Right renal pelvis (tissue), 4 donors: ENCODE data around the gene GSTT4. TPM values are rescaled to one million over a fixed set of nuclear protein-coding genes. Genes with fewer than 3 reads are reported as not detected.
"Not testable (repeated sequence)": the region's sequence is repeated elsewhere in the genome, so short reads cannot be mapped to it uniquely, and the experiment has no call there.

ENCODE experiments used
- DNase-seq, 4 donors: peaks; one replicate each; pipeline ENCODE4 v3.0.0-alpha.2; 2013; ENCODE audit warnings: low read depth in 4 of 4, low spot score in 3 of 4, missing footprints in 1 of 4
- polyA plus RNA-seq, 4 donors: library from polyadenylated mRNA; unstranded; fragments of 120-200 nt; gene quantifications; one replicate each; pipeline ENCODE4 v1.2.1, GENCODE V29; 2013; ENCODE audit not compliant: insufficient read length in 4 of 4

GSTT4 gene
- polyA plus RNA-seq, 4 donors: 0.04 TPM; not detected in 3

DNA sequence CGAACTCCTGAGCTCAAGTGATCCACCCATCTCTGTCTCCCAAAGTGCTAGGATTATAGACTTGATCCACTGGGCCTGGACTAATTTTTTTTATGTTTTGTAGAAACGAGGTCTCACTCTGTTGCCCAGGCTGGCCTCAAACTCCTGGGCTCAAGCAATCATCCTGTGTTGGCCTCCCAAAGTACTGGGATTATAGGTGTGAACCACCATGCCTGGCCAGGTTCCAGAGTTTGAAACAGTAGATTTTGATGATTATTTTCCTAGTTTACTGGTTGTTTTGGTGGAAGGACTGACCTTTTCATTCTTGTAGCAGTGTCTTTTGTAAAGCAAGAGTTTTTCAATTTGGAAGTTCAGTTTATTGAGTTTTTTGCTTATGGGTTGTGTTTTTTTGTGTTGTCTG lies 20.8 kb upstream of the GSTT4 start:
- no peak for DNase-seq

DNA sequence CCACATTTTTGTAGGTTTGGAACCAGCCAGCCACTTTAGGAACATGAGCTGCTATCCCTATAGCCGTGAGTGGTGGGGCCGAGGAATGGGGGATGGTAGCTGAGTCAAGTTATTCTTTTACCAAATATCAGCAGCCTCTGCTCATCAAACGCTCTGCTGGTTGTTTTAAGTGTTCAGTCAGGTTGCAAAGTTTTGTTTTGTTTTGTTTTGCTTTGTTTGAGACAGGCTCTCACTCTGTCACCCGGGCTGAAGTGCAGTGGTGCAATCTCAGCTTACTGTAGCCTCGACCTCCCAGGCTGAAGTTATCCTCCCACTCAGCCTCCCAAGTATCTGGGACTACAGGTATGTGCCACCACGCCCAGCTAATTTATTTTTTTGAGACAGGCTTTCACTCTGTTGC lies 20.2 kb upstream of the GSTT4 start:
- DNase-seq: no peak

DNA sequence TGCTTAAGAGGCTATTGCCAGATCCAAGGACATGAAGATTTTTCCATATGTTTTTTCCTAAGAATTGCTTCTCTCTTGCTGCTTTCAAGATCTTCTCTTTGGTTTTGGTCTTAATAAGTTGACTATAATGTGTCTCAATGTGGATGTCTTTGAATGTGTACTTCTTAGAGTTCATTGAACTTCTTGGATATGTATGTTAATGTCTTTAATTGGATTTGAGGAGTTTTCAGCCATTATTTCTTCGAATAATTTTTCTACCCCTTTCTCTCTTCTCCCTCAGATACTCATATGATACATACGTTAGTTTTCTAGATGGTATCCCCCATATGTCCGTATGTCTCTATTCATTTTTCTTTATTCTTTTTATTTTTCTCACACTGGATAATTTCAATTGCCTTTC lies 19.1 kb upstream of the GSTT4 start:
- DNase-seq: no peak

DNA sequence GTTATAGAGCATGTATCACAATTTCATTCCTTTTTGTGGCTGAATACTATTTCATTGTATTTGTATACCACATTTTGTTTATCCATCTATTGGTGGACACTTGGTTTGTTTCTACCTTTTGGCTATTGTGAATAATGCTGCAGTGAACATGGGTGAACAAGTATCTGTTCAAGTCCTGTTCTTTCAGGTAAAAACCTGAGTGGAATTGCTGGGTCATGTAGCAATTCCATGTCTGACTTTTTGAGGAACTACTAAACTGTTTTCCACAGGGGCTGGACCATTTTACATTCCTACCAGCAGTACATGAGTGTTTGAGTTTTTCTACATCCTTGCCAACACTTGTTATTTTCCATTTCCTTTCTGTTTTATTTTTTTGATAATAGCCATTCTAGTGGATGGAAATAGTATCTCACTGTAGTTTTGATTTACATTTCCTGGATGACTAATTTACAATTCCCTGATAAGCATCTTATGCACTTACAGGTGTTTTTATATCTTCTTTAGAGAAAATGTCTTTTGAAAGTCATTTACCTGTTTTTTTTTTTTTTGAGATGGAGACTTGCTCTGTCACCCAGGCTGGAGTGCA lies 18.0 kb upstream of the GSTT4 start:
- DNase-seq: no peak

DNA sequence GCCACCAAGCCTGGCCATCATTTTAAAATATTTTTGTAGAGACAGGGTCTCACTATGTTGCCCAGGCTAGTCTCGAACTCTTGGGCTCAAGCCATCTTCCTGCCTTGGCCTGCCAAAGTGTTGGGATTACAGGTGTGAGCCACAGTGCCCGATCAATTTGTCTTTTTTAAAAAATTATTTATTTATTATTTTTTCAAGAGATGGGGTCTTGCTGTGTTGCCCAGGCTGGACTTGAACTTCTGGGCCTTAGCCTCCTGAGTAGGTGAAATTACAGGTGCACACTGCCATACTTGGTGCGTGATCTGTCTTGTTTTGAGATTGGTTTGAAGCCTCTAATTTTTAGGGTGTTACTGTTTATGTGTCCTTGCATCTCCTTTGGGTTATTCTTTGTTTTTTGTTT lies 16.1 kb upstream of the GSTT4 start:
- DNase-seq: no peak

DNA sequence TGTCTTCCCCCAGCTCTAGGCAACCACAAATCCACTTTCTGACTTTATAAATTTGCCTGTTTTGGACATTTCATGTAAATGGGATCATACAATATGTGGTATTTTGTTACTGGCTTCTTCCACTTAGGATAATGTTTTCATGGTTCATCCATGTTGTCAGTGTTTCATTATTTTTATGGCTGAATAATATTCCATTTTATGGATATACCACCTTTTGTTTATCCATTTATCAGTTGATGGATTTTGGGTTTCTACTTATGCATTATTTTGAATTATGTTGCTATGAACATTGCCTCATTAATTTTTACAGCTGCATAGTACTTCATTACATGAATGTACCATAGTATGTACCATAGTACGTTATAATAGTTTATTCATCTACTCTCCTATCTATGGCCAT lies 10.9 kb upstream of the GSTT4 start:
- no peak for DNase-seq

DNA sequence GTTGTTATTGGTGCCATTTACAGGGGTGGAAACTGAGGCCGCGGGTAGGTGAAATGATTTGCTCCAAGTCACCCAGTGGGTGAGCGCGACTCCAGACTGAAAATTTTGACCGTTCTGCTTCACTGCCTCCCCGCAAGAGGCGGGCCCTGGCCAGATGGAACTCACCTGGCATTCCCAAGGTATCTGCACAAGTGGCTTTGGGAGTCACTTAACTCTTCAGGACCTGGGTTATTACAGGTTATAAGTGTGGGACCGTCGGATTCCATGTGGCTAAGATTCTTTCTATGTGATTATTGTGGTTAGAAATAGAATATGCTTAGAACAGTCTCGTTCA lies 6.4 kb upstream of the GSTT4 start:
- peak in 1 of 4 donors; percentile 13 for DNase-seq

DNA sequence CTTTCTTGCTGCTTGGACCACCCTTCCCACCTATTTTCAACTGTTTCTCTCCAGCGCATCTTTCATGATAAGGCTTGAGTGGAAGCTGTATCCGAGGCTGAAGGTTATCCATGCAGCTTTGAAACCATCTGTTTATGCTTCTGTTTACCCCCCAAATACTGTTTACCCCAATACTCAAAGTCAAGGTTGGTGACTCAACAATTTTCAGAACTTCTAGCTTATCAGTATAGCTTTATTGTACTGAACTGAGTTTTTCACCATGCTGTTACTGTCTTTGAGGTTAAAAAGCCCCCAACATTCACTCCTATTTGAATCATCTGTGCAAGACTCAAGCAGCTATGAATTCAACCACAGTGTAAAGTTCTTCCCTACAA lies 4.8 kb upstream of the GSTT4 start:
- no peak for DNase-seq

DNA sequence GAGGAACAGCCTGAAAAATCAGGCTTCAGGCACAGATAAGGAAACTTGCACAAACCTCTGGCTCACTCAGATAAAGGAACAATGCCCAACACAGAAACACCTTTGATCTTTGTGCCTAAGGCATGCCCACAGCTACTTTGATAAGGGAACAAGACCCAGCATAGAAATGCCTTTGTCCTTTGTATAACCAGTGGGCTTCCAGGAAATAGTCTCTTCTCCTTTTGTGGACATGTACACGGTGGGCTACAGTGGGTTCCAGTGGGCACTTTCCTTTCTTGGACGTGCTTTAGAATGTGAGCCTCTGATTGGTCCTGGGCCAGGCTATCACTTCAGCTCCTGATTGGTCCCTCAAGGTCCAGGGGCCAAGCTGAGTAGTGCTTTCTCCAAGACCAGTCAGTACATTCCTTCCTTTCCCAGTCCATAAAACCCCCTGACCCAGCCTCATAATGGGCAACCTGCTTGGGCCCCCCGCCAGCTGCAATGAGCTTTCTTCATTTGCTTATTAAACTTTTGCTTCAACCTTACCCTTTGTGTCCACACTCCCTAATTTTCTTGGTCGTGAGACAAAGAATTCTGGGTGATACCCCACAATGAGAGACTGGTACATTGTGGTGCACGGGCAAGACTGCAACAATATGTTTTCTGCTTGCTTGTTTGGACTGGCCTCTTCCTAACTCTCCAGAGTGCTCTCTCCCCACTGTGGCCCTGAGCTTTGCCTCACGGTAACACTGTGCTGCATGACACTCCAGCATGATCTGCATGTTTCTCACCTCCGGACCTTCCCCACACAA lies 4.2 kb upstream of the GSTT4 start:
- no peak for DNase-seq

DNA sequence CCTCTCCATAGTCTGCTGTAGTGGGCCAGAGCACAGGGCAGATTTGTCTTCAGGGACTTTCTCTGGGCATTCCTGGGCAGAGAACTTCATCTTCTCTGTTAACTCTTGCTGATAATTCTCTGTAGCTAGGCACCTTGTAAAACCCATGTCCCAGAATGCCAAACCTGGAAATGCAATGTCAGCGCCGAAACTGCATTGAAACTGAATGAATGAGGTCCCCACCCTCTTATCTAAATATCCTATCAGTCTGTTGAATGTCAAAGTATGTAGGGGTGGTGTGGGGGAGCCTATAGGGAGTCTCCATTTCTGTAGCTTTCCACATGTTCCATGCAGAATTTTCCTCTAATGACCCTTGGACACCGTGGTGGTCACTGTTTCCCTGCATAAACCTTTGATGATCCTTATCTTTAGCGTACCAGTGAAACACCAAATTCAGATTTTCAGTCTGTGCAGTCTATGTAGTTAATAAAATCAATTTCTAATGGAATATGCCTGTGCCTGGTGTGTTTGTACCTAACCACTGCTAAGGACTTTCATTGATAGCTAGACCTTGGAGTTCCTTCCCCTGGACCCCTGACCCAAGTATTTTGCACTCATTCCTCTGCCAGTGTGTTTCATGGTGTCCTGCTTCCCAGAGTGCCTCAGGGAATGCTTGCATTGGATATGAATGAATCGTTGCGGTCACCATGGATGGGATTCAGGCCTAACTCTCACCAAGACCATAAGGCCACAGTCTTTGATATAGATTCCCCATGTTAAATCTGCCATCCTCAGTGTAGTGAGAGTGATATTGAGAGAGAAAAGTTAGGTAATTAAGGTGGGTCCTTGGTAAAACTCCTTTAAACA lies 3.4 kb upstream of the GSTT4 start:
- DNase-seq: no peak

DNA sequence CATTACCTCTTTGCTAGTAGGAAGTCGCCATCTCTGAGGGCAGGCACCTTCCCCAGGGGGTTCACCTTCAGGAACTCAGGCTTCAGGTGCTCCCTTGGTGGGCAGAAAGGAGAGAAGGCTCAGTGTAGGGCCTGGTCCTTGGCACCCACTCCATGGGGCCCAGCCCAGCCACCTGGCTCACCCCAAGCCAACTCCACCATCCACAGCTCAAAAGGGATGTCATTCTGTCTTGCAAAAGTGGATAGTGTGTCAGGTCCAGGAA lies 2.7 kb upstream of the GSTT4 start:
- no peak for DNase-seq

DNA sequence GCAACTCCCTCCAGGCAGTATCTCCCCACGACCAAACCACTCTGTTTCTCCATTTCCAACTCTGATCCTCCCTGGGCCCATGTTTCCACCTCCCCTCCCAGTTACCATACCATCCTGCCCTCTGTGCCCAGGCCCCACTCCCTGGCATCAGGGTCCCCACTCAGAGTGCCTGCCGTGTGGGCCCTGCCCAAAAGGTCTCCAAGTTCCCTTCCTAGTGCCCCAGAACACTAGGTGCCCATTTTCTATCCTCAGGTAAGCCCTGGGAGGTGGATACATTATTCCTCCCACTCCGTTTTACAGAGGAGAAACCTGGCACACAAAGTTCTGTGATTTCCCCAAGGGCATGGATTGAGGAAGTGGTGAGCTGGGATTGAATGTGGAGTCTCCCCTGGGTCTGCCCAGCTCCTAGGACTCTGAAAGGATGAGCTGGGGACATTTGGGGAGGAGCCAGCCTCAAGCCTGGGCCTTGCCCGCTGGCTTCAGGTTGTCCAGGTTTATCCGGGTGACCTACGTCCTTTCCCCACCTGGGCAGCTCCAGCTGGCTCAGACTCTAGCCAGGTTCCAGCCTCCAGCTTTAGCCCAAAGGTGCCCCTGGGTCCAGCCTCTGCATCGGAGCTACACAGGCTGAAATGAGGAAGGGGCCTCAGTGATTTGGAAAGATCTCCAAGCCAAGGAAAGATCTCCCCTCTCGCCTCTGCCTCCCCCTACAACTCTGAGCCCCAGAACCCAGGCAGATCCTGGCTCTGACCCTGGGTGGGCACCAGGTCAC lies 2.2 kb upstream of the GSTT4 start:
- DNase-seq: no peak

DNA sequence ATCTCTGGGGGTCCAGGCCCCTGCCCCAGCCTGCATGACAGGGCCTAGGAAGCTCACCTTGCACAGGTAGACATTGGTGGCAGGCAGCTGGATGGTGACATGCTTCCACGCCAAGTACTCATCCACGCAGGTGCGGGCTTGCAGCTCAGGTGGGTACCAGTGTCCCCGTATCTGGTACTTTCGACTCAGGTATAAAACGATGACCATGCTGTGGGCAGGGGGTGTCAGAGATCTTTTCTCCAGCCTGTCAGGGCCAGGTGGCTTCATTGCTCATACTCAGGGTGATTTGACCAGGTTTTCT lies 1.6 kb upstream of the GSTT4 start:
- DNase-seq: no peak

DNA sequence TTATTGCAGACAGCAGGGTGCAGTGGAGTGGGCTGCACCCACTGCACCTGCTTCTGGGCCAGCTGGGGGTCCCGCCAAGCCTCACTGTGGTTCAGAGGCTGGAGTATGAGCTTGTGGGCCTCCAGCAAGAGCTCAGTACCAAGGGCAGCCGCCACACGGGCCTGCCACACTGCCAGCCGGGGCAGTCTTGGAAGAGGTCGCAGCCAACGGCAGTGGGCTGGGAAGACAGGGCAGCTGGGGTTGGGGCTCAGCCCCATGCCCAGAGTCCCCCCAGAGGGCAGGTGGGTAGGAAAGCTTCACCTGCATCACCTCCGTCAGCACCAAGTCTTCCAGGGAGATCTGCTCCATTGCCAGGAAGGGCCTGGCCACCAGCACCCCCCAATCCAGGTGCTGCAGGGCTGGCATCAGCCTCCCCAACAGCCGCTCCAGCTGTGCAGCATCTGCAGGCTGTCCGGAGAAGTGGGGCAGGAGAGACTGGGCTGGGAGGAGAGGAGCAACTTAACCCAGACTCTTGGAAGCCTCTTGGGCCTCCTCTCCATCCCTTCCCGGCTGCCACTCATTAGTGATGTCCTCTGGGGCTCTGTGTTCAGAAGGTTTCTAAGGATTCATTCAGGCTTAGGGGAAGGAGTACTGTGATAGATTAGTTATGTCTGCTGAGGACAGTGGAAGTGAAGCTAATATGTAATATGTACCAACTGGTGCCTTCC lies 1.1 kb upstream of the GSTT4 start:
- no peak for DNase-seq

DNA sequence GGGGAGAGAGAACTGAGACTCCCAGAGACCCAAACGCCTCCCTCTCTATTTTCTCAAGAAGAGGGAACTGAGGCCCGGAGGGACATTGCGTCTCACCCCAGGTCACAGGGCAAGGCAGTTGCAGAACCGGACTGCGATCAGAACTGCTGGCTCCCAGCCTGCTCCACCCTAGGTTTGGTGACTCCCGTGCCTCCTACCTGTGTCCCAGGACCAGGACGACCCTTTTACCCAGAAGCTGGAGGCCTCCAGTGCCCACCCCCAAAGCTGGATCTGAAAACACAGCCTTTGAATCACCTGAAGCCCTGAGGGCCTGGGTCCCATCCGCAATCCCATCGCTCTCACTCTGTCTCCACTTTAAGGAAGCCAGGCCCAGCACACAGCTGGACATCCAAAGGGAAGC lies 1.4 kb downstream of the GSTT4 start:
- DNase-seq: no peak

DNA sequence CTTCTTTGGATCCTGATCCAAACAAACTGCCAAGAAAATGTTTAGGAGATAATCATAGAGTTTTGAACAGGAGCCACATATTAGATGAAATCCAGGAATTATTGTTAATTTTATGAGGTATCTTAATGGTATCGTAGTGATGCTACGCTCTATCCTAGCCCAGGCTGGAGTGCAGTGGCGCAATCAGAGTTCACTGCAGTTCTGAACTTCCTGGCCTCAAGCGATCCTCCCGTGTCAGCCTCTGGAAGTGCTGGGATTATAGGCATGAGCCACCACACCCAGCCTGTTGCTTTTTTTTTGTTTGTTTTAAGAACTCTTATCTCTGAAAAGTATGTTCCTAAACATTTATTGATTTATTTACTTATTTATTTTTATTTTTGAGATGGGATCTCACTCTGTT lies 2.4 kb downstream of the GSTT4 start:
- no peak for DNase-seq

DNA sequence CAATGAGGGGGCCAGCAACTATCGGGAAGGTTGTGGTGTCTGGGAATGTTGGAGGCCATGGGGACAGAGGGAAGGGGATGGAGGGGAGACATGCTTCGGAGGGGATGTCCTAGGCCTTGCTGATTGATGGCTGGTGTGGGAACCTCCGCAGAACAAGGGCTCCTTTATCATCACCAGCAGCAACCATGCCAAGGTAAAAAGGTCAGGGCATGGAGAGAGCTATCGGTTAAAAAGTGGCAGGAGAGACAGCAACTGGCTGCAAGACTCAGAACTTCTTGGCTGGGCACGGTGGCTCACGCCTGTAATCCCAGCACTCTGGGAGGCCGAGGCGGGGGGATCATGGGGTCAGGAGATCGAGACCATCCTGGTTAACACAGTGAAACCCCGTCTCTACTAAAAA lies 3.0 kb downstream of the GSTT4 start:
- no peak for DNase-seq

DNA sequence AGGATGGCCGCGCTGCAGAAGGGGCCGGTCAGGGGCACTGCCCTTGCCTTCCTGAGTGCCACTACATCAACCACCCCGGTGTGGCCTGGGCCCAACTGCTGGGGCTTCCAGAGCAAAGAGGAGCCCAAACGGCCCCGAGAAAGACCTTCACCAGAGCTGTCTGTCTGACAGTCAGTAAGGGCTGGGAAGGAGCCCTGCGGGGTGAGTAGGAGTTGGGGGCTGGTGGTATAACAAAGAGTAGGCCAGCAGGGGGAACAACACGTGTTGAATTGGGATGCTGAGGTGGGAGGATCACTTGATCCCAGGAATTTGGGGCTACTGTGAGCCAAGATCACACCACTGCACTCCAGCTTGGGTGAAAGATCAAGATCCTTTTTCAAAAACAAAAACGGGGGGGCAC lies 3.9 kb downstream of the GSTT4 start:
- no peak for DNase-seq

DNA sequence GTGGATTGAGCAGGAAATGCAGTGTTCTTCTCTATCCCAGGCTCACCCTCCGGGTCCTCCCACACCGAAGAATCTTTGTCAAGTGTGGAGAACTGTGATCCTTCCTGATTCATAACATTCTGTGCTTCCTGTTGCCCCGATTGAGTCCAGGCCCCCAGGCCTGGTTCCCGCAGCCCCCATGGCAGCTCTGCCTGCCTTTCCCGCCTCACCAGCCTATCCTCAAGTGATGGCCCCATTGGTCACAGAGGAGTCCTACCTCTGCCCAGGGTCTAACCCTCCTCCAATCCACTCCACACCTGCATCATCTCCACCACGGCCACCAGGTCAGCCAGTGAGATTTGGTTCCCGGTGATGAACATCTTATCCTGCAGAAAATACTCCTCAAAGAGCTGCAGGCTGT lies 5.5 kb downstream of the GSTT4 start:
- not testable (repeated sequence) for DNase-seq

DNA sequence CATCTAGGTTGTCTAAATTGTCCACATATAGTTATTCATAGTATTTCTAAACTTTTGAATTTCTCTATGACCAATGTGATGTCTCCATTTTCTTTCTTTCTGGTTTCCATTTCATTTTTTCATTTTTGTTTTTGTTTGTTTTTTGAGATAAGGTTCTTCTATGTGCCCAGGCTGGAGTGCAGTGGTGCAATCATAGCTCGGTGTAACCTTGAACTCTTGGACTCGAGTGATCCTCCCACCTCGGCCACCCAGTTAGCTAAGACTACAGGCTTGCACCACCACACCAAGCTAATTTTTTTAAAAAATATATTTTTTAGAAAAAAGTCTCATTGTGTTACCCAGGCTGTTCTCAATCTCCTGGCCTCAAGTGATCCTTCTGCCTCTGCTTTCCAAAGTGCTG lies 8.2 kb downstream of the GSTT4 start:
- no peak for DNase-seq

DNA sequence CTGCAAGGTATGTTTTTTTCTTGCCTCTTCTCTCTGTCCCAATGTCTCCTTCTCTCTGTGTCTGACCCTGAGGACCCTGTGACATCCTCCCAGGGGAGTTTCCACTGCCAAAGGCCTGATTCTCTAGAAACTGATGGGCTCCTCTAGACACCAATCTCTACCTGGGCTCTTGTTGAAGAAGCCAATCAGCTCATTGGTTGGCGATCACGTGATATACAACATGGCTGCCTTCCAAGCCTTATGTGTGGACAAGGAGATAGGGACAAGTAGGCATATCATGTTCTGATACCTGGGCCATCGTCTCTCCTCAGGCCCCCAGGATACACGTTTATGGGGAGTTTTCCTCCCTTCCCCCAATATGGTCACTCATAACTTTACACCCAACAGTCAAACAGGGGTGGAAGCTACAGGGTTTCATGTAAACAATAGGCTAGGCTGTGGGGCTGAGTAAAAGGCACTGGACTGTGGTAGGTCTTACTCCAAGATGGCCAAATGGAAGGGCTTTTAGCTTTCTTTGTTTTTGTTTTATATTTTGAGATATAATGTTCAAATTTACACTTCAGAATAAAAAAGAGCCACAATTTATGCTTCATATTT lies 11.6 kb downstream of the GSTT4 start:
- not testable (repeated sequence) for DNase-seq
